Measurements from ENCODE around the gene GPHA2. TPM values are rescaled to one million over a fixed set of nuclear protein-coding genes. Genes with fewer than 3 reads are reported as not detected.
"Not testable (repeated sequence)": the region's sequence is repeated elsewhere in the genome, so short reads cannot be mapped to it uniquely, and the experiment has no call there.

Gene GPHA2, protein sequence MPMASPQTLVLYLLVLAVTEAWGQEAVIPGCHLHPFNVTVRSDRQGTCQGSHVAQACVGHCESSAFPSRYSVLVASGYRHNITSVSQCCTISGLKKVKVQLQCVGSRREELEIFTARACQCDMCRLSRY
- polyA plus RNA-seq (ENCODE audit: insufficient read length in 12 of 12), result under 1 TPM in 2 of 12 donors, not detected in 10; 0.30 to 0.39 TPM
- long read RNA-seq, donor 1, result 0 reads
- long read RNA-seq, donor 2, partial matches to known transcripts, result 6 of 6 reads
- long read RNA-seq, donor 2, other reads (novel, unspliced or antisense), result 0 of 6 reads
- long read RNA-seq, donor 3, result 0 reads
- long read RNA-seq, donor 4, result 0 reads
- long read RNA-seq, donor 5, result 0 reads
- long read RNA-seq, donor 6, result 0 reads
- long read RNA-seq, donor 7, result 0 reads
- long read RNA-seq, donor 8, result 0 reads
- long read RNA-seq, donor 9, partial matches to known transcripts, result 10 of 10 reads
- long read RNA-seq, donor 9, other reads (novel, unspliced or antisense), result 0 of 10 reads
- long read RNA-seq, donor 10, result 0 reads
- long read RNA-seq, donor 11, partial matches to known transcripts, result 5 of 6 reads
- long read RNA-seq, donor 11, other reads (novel, unspliced or antisense), result 0 of 6 reads

DNA sequence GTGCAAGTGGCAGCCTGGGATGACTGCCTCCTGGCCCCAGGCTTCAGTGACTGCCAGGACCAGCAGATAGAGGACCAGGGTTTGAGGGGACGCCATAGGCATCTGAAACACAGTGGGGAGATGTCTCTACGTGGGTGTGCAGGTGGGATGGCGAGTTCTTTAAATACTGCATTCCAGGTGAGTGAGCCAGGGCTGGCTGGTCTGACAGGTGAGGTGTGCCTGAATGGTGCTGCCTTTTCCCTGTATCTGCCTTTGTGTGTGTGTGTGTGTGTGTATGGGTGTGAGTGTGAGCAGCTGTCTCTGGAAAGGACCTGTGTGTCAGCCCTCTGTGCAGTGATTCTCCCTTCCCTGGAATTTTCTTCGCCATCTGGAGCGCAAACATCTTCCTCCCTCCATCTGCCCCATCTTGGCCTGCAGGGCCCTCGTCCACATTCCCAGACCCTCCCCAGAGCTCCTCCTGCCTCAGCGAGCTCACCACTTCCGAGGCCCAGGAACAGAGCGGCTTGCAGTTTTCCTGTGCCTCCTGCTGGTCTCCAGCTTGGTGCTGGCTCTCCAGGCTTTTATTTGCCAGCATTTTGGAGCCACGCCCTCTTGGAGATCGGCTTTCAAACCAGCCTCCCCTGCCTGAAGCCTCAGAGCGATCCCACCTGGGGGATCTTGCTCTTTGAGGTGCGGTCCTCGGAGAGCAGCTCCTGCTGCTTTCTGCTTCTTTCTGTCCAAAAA lies at the start of gene GPHA2:
Gene GPHA2, minus strand, starts transcription at position 535 of the 723 bp plus-strand sequence. Its CDS starts 433 bp downstream, at position 102.
- no peak for DNase-seq

DNA sequence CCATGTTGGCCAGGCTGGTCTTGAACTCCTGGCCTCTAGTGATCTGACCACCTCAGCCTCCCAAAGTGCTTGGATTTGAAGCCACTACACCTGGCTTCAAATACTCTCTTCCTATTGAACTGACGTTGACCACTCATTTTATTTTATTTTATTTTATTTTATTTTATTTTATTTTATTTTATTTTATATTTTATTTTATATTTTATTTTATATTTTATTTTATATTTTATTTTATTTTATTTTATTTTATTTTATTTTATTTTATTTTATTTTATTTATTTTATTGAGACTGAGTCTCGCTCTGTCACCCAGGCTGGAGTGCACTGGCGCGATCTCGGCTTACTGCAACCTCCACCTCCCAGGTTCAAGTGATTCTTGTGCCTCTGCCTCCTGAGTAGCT lies 47.6 kb upstream of the GPHA2 start:
- DNase-seq, result not testable (repeated sequence)

DNA sequence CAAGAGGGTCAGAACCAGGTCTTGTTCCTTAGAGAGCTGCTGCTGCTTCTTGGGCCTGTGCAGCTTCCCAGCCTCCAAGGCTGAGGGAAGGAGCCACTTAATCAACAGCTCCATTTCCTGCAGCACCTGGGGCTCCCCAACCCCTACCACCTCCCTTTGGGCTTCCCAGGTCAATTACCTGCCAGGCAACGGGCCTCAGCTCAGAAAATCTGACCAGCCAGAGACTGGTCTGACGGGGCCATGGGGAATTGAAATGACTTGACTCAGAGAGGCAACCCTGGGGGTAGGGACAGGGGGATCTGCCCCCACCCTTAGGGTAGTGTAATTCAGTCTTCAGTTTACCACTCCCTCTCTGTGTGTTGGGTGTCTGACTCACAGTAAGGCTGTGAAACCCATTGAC lies 41.0 kb upstream of the GPHA2 start:
- DNase-seq, result no peak

DNA sequence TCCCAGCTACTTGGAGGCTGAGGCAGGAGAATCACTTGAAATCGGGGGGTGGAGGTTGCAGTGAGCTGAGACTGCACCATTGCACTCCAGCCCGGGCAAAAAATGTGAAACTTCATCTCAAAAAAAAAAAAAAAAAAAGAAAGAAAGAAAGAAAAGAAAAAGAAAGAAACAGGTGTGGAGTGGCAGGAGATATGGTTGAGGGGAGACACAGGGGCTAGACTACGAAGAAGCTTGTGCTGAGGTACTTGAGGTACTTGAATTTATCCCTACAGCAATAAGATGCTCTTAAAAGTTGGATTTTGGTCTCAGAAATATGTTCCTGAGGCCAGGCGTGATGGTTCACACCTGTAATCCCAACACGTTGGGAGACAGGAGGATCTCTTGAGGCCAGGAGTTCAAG lies 38.4 kb upstream of the GPHA2 start:
- no peak for DNase-seq

DNA sequence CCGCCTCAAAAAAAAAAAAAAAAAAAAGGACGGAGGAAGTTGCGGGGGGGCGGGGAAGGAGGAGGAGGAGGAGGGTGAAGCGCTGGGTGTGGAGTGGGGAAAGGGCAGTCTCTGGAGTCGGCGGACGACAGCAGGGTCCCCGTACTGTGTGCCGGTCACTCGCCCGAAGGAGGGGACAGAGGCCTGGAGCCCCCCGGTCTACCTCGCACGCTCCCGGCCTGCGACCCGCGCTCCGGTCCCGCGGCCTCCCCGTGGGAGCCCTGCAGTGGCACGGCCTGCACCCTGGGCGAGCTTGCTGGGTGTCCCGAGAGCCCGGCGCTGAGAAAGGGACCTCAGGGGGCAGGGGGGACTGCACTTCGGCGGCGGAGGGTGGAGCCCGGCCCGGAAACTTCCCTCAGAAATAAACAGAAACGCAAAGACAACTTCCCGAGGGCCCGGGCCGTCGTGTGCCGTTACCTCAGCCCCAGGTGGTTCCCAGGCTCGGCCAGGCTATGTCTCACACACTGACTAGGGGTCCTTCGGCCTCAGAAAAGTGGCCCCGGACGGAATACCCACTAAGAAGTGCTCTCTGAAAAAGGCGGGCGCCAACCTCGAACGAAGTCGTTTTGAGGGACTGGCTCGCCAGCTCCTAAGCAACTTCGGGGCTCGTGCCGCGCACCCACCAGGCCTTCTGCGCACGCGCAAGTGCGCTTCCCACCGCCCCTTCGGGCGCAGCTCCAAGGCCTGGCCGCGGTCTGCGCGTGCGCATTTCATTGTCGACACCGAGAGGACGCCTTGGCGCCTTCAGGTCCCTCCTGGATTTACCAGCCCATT lies 35.9 kb upstream of the GPHA2 start, which contains the start of gene MAJIN:
Gene MAJIN, minus strand, starts transcription at position 688 of the 813 bp plus-strand sequence. CDS start 12,703 bp downstream, outside the sequence.
- DNase-seq, result peak; percentile 88

DNA sequence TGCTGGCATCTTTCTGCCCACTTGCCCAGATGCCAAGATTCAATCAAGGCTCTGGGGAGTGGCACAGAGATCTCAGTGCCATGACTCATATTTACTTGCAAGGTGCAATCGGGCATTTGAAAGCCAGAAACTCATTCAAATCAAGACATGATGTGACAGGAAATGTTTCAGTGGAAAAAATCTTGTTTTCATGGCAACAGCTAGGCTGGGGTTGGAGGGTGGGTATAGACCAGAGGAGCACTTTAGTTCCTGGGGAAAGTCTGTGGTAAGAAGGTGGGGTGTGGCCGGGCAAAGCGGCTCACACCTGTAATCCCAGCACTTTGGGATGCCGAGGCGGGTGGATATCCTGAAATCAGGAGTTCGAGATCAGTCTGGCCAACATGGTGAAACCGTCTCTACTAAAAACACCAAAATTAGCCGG lies 35.0 kb upstream of the GPHA2 start:
- no peak for DNase-seq

DNA sequence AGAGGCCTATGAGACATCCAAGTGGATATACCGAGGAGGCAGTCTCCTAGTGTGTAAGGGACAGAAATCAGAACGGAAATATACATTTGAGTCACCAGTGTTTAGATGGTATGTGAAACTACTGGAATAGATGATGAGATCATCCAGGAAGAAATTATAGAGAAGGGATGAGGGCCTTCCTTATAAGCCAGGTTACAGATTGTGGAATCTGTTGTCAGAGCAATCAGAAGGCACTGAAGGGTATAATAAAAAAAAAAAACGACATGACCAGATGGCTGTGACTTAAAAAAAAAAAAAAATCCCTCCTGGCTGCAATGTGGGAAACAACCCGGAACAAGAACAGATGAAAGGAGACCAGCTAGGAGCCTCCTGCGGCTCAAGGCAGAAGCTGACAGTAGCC lies 33.5 kb upstream of the GPHA2 start:
- DNase-seq, result no peak

DNA sequence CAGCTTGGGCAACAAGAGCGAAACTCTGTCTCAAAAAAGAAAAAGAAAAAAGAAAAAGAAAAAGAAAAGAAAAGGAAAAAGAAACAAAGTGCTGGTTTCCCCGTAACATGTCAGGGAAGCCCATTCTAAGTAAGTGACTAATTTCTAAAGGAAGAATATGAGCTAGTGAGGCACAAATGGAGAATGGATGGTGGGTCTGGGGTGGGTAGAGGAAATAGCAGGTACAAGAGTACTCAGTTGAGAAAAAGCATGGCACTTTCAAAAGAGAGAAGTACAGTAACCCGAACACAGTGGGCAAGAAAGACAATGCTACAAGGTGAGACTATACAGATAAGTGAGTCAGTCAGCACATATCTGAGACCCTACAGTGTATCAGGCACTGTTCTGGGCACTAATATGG lies 31.7 kb upstream of the GPHA2 start:
- DNase-seq, result no peak

DNA sequence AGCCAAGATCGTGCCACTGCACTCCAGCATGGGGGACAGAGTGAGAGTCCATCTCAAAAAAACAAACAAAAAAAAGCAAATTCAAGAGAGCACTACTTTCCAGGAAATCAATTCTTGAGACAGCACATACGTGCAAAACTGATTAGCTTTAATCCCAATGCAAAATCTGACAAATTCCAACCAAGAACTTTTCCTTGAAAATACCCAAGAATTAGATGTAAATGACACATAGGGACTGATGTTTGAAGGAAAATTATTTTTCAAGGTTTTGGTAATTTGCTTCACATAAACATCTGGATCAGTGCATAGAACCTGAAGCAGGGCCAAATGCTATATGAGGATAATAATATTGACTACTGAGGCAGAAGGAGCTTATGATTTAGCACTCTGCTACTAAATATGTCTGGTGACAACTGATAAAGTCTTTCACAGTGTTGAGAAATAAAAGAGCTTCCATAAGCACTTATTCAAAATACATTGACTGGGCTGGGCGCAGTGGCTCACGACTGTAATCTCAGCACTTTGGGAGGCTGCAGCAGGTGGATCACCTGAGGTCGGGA lies 27.5 kb upstream of the GPHA2 start:
- no peak for DNase-seq

DNA sequence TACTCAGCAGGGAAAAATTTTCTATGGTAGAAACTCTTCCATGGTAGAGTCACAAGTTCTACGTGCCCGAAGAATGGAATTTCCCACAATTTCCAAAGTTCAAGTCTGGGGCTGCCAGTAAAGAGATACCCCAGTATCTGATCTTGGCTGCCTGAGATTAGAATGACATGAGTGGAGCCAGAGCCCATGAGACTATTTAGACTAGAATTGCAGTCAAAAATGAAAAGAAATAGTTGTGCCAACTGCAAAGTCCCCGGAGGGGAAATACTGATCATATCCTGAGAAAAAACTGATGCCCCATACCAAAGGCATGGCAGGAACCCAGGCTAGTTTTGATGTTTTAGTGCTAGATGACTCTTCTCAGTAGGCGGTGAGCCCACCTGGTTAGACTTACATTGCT lies 25.0 kb upstream of the GPHA2 start:
- DNase-seq, result no peak

DNA sequence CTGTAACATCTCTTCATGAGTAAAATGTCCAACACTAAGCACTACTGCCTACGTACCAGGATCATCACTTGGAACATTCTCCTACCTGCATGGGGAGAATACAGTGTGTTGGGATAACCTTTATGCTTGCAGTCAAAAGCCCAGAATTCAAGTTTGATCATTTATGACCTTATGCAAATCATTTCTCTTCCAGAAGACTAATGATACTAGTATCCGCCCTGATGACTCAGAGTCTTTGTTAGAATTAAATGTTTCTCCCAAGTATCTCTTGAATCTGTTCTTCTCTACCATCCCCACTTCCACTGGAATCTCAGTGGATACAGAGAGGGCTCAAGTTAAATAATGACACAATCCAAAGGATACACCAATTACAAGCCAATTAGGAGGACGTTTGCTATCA lies 23.8 kb upstream of the GPHA2 start:
- DNase-seq, result no peak

DNA sequence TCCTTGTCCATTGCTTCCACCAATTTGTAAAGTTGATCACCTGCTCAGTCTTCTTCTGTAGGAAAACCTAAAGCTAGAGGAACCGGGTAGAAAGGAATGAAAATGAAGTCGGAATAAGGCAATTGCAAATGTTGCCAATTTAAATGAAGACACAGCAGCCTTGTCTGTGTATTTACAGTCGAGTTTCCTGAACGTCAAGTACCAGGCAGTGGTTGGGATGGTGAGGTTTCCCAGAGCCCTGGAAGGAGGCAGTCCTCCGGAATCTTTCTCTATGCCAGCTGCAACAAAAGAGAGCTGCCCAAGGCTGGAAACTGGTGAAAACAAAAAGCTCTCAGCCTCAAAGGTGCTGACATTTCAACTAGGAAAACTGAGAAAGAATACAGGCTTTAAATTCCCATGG lies 18.5 kb upstream of the GPHA2 start:
- DNase-seq, result no peak

DNA sequence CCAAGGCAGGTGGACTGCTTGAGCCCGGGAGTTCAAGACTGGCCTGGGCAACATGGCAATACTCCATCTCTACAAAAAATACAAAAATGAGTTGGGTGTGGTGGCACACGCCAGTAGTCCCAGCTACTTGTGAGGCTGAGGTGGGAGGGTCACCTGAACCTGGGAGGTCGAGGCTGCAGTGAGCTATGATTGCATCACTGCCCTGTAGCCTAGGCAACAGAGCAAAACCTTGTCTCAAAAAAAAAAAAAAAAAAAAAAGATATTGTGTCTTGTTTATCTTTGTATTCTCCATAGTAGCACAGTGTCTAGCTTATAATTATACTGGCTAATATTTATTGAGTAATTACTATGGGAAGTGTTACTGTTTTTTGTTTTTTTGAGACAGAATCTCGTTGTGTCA lies 15.8 kb upstream of the GPHA2 start:
- DNase-seq, result no peak

DNA sequence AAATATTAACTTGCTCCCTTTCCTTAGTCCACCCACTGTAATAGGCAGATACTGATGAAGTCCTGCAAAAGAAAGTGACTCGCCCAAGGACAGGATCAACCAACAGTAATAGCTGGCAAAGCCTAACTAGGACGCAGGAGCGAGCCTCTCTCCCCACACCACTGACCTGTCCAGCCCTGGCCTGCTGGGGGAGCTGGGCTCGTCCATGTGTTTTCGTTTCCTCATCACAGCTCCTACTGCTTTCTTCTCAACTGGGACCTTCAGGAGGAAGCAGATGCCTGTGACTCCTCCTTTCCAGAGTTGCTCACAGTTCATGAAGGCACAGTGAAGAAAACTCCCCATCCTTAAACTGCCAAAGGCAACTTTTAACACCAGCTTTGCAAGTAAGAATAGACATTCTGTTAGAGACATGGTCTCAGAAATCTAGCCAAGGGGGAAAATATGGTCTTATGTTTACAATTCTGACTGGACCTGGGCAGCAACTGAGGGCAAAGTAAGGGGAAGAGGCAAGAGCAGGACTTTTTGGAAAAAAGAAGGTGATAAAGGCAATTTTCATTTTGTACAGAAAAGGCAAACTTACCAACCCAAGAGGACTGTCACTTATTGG lies 11.6 kb upstream of the GPHA2 start:
- no peak for DNase-seq

DNA sequence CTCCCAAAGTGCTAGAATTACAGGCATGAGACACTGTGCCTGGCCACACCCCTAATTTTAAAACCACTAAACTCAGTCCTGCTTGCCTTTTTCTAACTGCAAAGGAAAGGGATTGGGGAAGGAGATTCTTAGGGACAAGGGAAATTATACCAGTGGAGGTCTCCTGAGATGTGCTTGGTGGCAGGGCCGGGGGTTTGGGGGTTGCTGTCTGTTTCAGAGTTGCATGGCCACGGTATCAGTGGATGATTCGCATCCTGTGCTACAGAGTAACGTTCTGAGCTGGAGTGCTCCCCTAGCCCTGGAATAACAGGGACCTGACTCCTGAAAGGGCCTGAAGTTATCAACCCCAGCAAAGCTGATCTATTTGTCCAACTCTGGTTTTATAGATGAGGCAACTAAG lies 846 bp upstream of the GPHA2 start:
- DNase-seq, result no peak

DNA sequence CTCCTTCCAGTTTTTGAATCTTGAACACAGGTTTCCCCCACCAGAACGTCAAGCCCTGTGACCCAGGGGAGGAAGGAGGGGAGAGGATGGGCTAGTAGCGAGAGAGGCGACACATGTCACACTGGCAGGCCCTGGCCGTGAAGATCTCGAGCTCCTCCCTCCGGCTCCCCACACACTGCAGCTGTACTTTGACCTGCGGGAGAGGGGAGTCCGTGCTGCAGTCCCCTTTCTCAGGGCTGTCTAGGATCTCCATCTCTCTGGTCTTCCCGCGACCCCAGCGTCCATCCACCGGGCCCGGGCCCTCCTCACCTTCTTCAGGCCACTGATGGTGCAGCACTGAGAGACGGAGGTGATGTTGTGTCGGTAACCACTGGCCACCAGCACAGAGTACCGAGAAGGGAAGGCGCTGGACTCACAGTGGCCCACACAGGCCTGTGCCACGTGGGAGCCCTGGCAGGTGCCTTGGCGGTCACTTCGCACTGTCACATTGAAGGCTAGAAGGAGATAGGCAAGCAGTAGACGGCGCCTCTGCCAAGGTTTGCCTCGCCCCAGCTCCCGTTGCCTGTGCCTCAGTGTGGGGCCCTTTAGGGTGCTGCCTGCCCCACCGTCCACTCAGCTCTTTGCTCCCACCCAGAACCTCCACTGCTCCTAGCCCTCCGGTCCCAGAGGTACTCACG lies 873 bp downstream of the GPHA2 start:
- DNase-seq, result no peak

DNA sequence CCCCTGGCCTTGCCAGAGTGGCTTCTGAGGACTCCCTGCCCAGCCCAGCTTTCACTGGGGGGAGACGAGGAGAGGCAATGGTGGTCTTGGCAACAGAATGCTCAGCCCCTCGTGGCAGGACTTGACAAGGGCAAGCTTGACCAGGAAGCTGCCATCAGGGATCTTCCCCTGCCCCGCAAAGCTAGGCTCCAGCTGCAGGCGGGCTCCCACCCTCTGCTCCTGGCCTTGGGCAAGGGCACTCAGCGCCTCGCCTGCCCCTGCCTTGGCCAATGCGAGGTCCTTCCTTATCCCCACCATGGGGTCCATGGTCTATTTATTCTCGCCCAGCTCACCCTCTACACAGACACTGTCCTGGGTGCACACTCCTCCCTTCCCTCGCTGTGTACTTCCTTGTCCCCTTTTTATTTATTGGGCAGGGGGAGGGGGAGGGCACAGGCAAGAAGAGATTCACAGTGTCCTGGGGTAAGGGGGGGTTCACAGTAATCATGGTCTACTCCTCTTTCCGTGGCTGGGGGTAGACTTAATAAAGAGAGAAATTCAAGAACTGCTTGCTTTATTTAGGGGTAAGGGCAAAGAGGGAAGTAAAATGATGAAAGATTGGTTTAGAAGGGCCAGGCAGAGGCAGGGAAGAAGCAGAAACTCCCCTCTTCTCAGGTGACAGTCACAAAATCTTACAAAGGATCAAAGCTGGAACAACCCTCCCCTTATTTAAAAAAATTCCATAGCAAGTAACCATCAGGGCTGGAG lies 1.6 kb downstream of the GPHA2 start:
- DNase-seq, result no peak

DNA sequence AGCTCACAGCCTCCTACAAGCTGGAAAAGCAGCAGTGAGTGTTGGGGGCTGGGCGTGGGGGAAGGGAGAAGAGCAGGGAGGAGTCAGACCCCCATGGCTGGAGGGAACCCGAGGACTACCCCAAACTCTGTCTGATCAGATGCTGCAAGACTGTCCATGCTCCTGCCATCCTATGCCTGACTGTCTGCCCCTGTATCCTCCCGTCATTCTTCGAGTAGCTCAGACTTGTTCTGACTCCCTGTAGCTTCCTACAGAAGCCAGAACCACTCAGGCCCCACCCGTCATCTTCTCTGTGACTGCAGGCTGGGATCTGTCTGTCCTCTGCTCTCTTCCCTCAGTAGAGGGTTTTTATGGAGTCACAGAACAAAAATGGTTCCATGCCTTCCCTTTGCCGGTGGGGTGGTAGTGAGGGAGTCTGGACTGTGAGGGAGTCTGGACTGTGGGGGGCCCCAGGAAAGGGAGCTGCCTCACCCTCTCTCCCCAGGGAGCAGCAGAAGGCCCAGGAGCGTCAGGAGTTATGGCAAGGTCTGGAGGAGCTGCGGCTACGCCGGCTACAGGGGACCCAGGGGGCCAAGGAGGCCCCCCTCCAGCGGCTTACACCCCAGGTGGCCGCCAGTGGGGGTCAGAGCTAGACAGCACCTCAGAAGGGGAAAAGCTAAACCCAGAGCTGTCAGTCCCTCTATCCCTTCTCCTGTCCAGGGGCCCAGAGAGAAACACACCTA lies 2.3 kb downstream of the GPHA2 start:
- DNase-seq, result no peak

DNA sequence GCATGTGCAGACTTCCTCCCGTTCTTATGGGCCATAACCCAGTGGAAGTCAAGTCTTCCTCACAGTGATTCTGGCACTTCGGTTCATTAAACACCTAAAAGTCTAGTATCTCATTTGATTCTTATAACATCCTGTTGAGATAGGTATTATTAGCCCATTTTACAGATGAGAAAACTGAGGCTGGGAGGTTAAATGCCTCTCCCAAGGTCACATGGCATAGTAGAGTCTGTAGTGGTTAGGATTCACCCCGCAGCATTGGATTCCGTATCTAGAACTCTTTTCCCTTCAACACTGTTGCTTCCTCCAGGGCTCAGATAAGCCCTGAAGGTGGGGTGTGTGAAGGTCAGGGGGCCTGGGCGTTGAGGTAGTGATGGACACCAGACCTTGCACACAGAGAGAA lies 3.4 kb downstream of the GPHA2 start:
- no peak for DNase-seq
